A549 (cell line): Measurements from ENCODE around the gene SNAP29. TPM values are rescaled to one million over a fixed set of nuclear protein-coding genes. Genes with fewer than 3 reads are reported as not detected.
"Not testable (repeated sequence)": the region's sequence is repeated elsewhere in the genome, so short reads cannot be mapped to it uniquely, and the experiment has no call there.

Experiments
- ATAC-seq, 2 experiments: fragments of 200-7000 bp in 1 of 2; fragments of >200 bp in 1 of 2; cut with Nextera tagmentation in 1 of 2; cut with Tn5 transposase in 1 of 2; 3 replicates each; pipeline versions ENCODE4 v1.8.0 to v1.9.1; 2018 to 2020; ENCODE audit warnings: mild to moderate bottlenecking in 1 of 2, moderate library complexity in 1 of 2
- CTCF ChIA-PET: fragments of 300-600 bp; sonication (Branson Sonifier 250); formaldehyde crosslinking; extraction: SDS; loops from one replicate; lab custom pipeline; 2021; ENCODE audit warnings: antibody characterized with exemption, inconsistent platforms; lab: Yijun Ruan, JAX
- POLR2A ChIA-PET: fragments of 350-600 bp; formaldehyde crosslinking; extraction: SDS; loops from one replicate; lab custom pipeline; 2021; ENCODE audit warnings: antibody characterized with exemption, inconsistent platforms; lab: Yijun Ruan, JAX
- DNase-seq, 2 experiments: peaks; one replicate each; pipeline versions ENCODE4 v3.0.0 to v3.0.0-alpha.2; 2011 to 2016; ENCODE audit warnings: low read depth in 1 of 2, low spot score in 1 of 2
- FAIRE-seq: peaks from 2 replicates; lab custom pipeline; 2011; peaks lifted over from hg19 to GRCh38; lab: Jason Lieb, UNC
- H3K27ac ChIP-seq, 2 experiments: fragments of >200 bp; sonication (Bioruptor Twin); formaldehyde crosslinking; 3 replicates each; pipeline ENCODE4 v1.5.1; 2016 to 2017
- H3K4me1 ChIP-seq: fragments of >200 bp; sonication (Bioruptor Twin); formaldehyde crosslinking; 3 replicates; pipeline ENCODE4 v1.6.1; 2016
- H3K4me2 ChIP-seq: fragments of >200 bp; sonication (Bioruptor Twin); formaldehyde crosslinking; 3 replicates; pipeline ENCODE4 v1.6.1; 2016
- H3K4me3 ChIP-seq: fragments of >200 bp; sonication (Bioruptor Twin); formaldehyde crosslinking; 3 replicates; pipeline ENCODE4 v1.5.1; 2016
- H3K9me3 ChIP-seq: fragments of >200 bp; sonication (Bioruptor Twin); formaldehyde crosslinking; 3 replicates; pipeline ENCODE4 v1.6.1; 2016
- BHLHE40 ChIP-seq: IDR thresholded peaks from 2 replicates; pipeline ENCODE4 v1.6.1; 2012; ENCODE audit warnings: low read depth, low read length, inconsistent platforms
- CHD4 ChIP-seq: fragments of 200-600 bp; sonication (generic); IDR thresholded peaks from 2 replicates; pipeline ENCODE4 v1.6.1; 2016; ENCODE audit warnings: antibody characterized with exemption, mild to moderate bottlenecking, borderline replicate concordance
- EHF ChIP-seq: fragments of 250-450 bp; sonication (Bioruptor Pico); IDR thresholded peaks from 2 replicates; pipeline ENCODE4 v1.5.0; 2020; ENCODE audit warnings: mild to moderate bottlenecking
- EHMT2 ChIP-seq: fragments of 200-600 bp; sonication (generic); IDR thresholded peaks from 2 replicates; pipeline ENCODE4 v1.6.1; 2016; ENCODE audit warnings: antibody characterized with exemption, low read depth, mild to moderate bottlenecking, moderate library complexity
- MAX ChIP-seq: IDR thresholded peaks from 2 replicates; pipeline ENCODE4 v1.6.1; 2012
- POLR2A ChIP-seq: IDR thresholded peaks from 2 replicates; pipeline ENCODE4 v1.6.1; 2012; ENCODE audit warnings: mild to moderate bottlenecking, low read length
- SREBF2 ChIP-seq: fragments of 450-650 bp; IDR thresholded peaks from 2 replicates; pipeline ENCODE4 v1.6.1; 2014; ENCODE audit warnings: mild to moderate bottlenecking, moderate library complexity
- TFCP2L1 ChIP-seq: fragments of 250-450 bp; sonication (Bioruptor Pico); IDR thresholded peaks from 2 replicates; pipeline ENCODE4 v1.5.0; 2021; ENCODE audit warnings: mild to moderate bottlenecking
- TP53 ChIP-seq: fragments of 250-450 bp; sonication (Bioruptor Pico); IDR thresholded peaks from 2 replicates; pipeline ENCODE4 v1.5.0; 2021; ENCODE audit warnings: mild to moderate bottlenecking, moderate library complexity
- ZFP36 ChIP-seq: fragments of 450-650 bp; IDR thresholded peaks from 2 replicates; pipeline ENCODE4 v1.6.1; 2014; ENCODE audit warnings: borderline replicate concordance; ENCODE audit not compliant: partially characterized antibody
- whole genome bisulfite sequencing: methylation state at CpG from one replicate; pipeline ENCODE4 v1.1.6; 2017; ENCODE audit errors: missing lambda C conversion rate; 5-methylcytosine and 5-hydroxymethylcytosine counted together
- polyA plus RNA-seq, 4 experiments: library from polyadenylated mRNA; depleted of rRNA in 3 of 4; stranded (reverse); fragments of >200 nt; fragmentation: RNase III in 1 of 4; extraction: RNeasy Plus Mini Kit Qiagen cat#74134 plus additional on column Dnase treatment in 1 of 4; gene quantifications; 2 replicates in 3 of 4; 3 replicates in 1 of 4; pipeline ENCODE4 v1.2.3, GENCODE V29; 2011 to 2017
- TF ChIP-seq, protein P1 (sequence below): fragments of >200 bp; sonication (Bioruptor Twin); formaldehyde crosslinking; IDR thresholded peaks from 3 replicates; pipeline ENCODE4 v1.5.1; 2016
- TF ChIP-seq, protein P2 (sequence below): fragments of 150-350 bp; IDR thresholded peaks from 2 replicates; pipeline ENCODE4 v1.6.1; 2014; ENCODE audit warnings: low read depth, mild to moderate bottlenecking, low read length
- TF ChIP-seq, protein P3 (sequence below): IDR thresholded peaks from 2 replicates; pipeline ENCODE4 v1.6.1; 2012; ENCODE audit warnings: low read depth, borderline replicate concordance

SNAP29 gene
- polyA plus RNA-seq, 2 of the 4 experiments (the other 2 are of a cell fraction) = 14.2 to 20.1 TPM

DNA sequence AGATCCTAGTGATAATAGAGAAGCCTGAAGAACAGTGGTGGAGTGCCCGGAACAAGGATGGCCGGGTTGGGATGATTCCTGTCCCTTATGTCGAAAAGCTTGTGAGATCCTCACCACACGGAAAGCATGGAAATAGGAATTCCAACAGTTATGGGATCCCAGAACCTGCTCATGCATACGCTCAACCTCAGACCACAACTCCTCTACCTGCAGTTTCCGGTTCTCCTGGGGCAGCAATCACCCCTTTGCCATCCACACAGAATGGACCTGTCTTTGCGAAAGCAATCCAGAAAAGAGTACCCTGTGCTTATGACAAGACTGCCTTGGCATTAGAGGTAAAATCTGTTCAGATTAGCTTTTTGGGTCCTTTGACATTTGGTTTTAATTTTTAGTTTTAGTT, 75.1 kb downstream of the SNAP29 start:
- ChIA-PET CTCF (interaction anchor here (1.6 to 2.3 kb wide), 2 partner anchors 19 to 48 kb away, joined by 3 to 9 read pairs; no protein-coding TSS in a partner anchor), POLR2A (no interaction called here)
- Histone ChIP-seq H3K9me3 (no peaks in the 10 kb centered on the region), H3K4me1 (peaks cover 14% of the 10 kb centered on the region), H3K27ac (no peak overlapping the region), H3K4me3 (no peak overlapping the region), H3K4me2 (no peak overlapping the region)
- FAIRE-seq = no peak
- TF ChIP-seq, protein P1, sequence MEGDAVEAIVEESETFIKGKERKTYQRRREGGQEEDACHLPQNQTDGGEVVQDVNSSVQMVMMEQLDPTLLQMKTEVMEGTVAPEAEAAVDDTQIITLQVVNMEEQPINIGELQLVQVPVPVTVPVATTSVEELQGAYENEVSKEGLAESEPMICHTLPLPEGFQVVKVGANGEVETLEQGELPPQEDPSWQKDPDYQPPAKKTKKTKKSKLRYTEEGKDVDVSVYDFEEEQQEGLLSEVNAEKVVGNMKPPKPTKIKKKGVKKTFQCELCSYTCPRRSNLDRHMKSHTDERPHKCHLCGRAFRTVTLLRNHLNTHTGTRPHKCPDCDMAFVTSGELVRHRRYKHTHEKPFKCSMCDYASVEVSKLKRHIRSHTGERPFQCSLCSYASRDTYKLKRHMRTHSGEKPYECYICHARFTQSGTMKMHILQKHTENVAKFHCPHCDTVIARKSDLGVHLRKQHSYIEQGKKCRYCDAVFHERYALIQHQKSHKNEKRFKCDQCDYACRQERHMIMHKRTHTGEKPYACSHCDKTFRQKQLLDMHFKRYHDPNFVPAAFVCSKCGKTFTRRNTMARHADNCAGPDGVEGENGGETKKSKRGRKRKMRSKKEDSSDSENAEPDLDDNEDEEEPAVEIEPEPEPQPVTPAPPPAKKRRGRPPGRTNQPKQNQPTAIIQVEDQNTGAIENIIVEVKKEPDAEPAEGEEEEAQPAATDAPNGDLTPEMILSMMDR = no peak
- TF ChIP-seq, protein P2, sequence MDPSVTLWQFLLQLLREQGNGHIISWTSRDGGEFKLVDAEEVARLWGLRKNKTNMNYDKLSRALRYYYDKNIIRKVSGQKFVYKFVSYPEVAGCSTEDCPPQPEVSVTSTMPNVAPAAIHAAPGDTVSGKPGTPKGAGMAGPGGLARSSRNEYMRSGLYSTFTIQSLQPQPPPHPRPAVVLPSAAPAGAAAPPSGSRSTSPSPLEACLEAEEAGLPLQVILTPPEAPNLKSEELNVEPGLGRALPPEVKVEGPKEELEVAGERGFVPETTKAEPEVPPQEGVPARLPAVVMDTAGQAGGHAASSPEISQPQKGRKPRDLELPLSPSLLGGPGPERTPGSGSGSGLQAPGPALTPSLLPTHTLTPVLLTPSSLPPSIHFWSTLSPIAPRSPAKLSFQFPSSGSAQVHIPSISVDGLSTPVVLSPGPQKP = no peak
- TF ChIP-seq ZFP36 (no peak), TFCP2L1 (CRISPR knock-in tag) (no peak), EHMT2 (no peak), TP53 (CRISPR knock-in tag) (no peak), CHD4 (no peak), SREBF2 (no peak), MAX (no peak), POLR2A (no peak), BHLHE40 (no peak), EHF (no peak)
- TF ChIP-seq, protein P3, sequence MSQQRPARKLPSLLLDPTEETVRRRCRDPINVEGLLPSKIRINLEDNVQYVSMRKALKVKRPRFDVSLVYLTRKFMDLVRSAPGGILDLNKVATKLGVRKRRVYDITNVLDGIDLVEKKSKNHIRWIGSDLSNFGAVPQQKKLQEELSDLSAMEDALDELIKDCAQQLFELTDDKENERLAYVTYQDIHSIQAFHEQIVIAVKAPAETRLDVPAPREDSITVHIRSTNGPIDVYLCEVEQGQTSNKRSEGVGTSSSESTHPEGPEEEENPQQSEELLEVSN = no peak
- DNase-seq = no peak
- ATAC-seq = no peak
- WGBS = 92% methylated on average over 7 of the region's 7 CpGs

DNA sequence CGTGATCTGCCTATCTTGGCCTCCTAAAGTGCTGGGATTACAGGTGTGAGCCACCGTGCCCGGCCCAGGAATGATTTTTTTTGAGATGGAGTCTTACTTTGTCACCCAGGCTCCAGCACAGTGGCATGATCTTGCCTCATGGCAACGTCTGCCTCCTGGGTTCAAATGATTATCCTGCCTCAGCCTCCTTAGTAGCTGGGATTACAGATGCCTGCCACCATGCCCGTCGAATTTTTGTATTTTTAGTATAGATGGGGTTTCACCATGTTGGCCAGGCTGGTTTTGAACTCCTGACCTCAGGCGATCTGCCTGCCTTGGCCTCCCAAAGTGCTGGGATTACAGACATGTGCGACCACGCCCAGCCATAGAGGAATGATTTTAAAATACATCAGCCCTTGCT, 76.2 kb downstream of the SNAP29 start:
- WGBS = 89% methylated on average over 9 of the region's 9 CpGs
- POLR2A ChIA-PET, DNase-seq, H3K27ac ChIP-seq, H3K9me3 ChIP-seq, FAIRE-seq, H3K4me3 ChIP-seq, ATAC-seq, H3K4me2 ChIP-seq: not testable (repeated sequence)
- CTCF ChIA-PET = interaction anchor here (0.9 to 2.3 kb wide), 3 partner anchors 15 to 49 kb away, joined by 3 to 9 read pairs (median 3); no protein-coding TSS in a partner anchor
- peaks cover 14% of the 10 kb centered on the region for H3K4me1 ChIP-seq

GRCh38 chr22:20935780-20936539, 77.2 kb downstream of the SNAP29 start:
- 95% methylated on average over 11 of the region's 11 CpGs for WGBS
- POLR2A ChIA-PET, H3K27ac ChIP-seq, ATAC-seq, DNase-seq, FAIRE-seq, H3K4me2 ChIP-seq, H3K4me3 ChIP-seq, H3K9me3 ChIP-seq: not testable (repeated sequence)
- CTCF ChIA-PET = interaction anchor here (1.2 to 2.8 kb wide), 4 partner anchors 9 to 50 kb away, joined by 3 to 11 read pairs (median 4); no protein-coding TSS in a partner anchor
- H3K4me1 ChIP-seq = peaks cover 14% of the 10 kb centered on the region
